NCI-H524 treated with DMSO at 0.1 percent for 48 hours (cell line): ENCODE results near the gene HMGA1.
"Not testable (repeated sequence)": the region's sequence is repeated elsewhere in the genome, so short reads cannot be mapped to it uniquely, and the experiment has no call there.

Experiments
- DNase-seq: peaks from one replicate; lab custom pipeline; 2025; lab: John Stamatoyannopoulos, UW

Gene HMGA1

DNA sequence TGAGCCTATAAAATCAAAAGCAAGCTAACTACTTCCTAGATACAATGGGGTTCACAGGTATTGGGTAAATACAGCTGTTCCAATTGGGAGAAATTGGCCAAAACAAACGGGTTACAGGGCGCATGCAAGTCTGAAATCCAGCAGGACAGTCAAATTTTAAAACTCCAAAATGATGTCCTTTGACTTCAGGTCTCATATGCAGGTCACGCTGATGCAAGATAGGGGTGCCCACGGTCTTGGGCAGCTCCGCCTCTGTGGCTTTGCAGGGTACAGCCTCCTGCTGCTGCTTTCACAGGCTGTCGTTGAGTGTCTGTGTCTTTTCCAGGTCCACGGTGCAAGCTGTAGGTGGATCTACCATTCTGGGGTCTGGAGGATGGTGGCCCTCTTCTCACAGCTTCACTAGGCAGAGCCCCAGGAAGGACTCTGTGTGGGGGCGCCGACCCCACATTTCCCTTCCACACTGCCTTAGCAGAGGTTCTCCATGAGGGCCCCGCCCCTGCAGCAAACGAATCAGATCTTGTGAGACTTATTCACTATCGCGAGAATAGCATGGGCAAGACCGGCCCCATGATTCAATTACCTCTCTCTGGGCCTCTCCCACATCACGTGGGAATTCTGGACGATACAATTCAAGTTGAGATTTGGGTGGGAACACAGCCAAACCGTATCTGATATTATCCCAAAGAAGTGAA, 24.0 kb downstream of the HMGA1 start:
- no peak for DNase-seq

GRCh38 chr6:34263484-34263883, 26.8 kb downstream of the HMGA1 start:
- DNase-seq, result not testable (repeated sequence)

DNA sequence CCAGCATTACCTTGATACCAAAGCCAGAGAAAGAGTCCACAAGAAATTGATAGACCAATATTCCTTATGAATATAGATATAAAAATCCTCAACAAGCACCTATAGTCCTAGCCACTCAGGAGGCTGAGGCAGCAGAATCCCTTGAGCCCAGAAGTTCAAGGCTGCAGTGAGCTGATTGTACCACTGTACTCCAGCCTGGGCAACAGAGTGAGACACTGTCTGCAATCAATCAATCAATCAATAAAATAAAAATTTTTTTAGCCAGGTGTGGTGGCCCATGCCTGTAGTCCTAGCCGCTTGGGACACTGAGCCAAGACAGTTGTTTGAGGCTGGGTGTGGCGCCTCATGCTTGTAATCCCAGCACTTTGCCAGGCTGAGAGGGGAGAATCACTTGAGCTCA, 31.1 kb downstream of the HMGA1 start:
- DNase-seq, result no peak

DNA sequence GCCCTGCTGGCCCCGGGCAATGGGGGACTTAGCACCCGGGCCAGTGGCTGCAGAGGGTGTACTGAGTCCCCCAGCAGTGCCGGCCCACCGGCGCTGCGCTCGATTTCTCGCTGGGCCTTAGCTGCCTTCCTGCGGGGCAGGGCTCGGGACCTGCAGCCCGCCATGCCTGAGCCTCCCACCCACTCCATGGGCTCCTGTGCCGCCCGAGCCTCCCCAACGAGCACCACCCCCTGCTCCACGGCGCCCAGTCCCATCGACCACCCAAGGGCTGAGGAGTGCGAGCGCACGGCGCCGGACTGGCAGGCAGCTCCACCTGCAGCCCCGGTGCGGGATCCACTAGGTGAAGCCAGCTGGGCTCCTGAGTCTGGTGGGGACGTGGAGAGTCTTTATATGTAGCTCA, 32.5 kb downstream of the HMGA1 start:
- DNase-seq, result not testable (repeated sequence)

DNA sequence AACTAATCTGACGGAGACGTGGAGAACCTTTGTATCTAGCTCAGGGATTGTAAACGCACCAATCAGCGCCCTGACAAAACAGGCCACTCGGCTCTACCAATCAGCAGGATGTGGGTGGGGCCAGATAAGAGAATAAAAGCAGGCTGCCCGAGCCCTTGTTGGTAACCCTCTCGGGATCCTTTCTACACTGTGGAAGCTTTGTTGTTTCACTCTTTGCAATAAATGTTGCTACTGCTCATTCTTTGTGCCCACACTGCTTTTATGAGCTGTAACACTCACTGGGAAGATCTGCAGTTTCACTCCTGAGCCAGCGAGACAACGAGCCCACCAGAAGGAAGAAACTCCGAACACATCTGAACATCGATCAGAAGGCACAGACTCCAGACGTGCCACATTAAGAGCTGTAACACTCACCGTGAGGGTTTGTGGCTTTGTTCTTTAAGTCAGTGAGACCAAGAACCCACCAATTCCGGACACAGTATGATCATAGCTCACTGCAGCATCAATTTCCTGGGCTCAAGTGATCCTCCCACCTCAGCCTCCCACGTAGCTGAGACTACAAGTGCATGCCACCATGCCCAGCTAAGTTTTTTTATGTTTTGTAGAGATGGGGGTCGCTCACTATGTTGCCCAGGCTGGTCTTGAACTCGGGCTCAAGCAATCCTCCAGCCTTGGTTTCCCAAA, 33.1 kb downstream of the HMGA1 start:
- not testable (repeated sequence) for DNase-seq

GRCh38 chr6:34272013-34272926, 35.6 kb downstream of the HMGA1 start:
- no peak for DNase-seq

DNA sequence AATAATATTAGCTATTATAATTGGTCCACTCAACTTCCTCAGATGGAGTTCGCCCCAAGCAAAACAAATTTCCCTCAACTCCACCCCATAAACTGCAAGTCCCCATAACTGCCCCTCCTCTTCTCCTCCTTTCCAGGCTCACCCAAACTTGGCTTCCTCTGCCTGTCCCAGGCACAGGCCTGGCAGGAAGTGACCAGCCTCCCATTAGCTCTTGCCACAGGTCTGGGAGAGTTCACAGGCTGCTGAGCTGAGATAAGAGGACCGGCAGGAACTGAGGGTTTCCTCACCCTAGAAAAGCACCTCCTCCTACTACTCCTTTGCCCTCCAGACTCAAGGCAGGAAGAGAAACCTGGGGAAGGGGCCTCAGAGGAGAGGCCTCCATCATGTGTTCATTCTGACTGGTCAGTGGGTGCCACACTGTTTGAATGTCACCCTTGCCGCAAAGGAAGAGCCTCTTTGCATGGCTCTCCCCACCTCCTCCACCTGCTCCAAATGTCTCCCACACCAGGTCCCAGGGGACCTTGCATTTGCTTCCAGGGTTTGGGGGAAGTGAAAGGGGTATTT, 36.7 kb downstream of the HMGA1 start:
- DNase-seq, result no peak

GRCh38 chr6:34274129-34274528, 37.5 kb downstream of the HMGA1 start:
- DNase-seq, result no peak

DNA sequence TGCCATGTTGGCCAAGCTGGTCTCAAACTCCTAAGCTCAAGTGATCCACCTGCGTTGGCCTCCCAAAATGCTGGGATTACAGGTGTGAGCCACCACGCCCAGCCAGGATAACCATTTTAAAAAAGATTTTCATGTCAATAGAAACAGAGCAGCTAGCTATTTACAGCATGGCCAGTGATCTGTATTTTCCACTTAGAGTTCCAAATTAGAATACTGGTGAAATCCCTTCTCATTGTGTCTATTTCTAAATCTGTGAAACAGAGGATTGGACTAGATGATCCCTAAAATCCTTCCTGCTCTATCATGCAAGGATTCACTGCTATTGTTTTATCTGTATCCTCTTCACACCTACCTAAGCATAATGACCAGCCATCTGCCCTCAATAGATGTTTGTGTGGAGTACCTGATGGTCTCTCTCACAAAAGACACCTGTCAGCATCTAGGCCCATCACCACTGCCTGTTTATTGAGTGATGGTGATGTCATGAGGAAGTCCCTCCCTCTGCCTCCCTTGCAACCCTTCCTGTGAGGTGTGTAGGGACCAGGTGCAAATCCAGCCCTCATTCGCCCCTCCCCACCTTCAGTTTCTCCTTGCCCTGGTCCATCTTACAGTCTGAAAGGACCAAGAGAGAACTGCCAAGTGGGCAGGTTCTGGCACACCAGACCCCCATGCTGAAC, 38.6 kb downstream of the HMGA1 start:
- DNase-seq, result peak; percentile 3

- no peak for DNase-seq
Observed at GRCh38 chr6:34276191-34276590, 39.5 kb downstream of the HMGA1 start.

GRCh38 chr6:34276881-34277762, 40.4 kb downstream of the HMGA1 start:
- peak; percentile 42 for DNase-seq

DNA sequence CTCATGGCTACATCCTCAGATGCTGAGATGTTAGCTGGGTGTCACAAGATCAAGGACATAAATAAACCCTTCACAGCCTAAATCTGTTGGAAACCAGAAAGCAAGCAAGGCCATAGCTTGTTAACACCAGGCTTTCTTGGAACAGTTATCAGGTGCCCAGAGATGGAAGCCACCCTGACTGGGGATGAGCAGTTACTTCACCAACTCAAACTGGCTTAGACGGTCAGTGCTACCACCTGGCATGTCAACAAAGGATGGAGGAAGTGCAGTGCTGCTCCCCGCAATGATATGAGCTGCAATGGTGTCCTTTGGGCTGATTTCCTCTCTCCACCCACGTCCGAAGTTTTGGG, 41.1 kb downstream of the HMGA1 start:
- DNase-seq, result no peak

DNA sequence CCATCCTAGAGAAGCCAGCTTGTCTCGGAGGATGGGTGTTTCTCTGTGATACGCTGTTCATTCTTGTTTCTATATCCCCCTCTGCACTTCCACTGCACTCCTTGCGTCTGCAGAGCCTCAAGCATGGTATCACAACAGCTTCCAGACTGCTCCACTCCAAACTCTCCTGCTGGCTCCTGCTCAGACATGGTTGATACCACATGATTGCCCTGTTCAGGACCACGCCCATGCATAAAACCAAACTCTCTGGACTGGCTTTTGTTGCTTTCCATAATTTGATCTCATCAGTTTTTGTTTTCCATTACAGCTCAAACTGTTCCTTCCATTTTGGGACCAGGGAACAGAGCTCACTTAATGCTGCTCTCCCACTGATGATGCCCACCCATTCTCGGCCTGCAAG, 42.2 kb downstream of the HMGA1 start:
- DNase-seq, result no peak

- DNase-seq, result no peak
Observed at GRCh38 chr6:34280216-34280615, 43.5 kb downstream of the HMGA1 start.

DNA sequence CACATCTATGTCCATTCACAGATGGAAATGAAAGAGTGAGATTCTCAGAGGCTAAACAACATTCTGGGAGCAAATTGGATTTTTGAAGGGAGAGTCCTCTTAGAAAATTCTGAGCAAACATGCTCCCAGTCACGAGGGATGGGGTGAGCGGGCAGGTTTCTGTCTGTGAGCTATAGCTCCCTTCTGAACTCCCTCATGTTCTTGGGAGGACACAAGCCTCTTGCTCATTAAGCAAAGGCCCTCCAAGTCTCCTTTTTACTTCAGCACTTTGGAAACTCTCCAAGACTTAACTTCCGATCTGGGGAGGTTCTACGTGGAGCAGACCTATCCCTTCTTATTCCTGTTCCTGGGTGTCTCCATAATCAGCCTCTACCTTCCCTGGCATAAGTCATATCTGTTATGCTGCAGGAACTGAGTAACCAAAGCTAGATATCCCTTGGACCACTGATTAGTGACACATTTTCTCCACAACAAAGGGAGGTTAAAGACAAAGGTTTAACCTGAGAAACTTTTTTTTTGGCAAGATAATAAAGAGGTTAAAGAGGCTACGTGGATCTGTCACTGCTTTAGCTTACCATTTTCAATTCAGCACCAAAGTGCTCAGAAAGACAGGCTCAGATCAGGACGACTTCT, 45.1 kb downstream of the HMGA1 start:
- DNase-seq, result no peak

GRCh38 chr6:34284563-34285447, 48.1 kb downstream of the HMGA1 start:
- peak; percentile 73 for DNase-seq

DNA sequence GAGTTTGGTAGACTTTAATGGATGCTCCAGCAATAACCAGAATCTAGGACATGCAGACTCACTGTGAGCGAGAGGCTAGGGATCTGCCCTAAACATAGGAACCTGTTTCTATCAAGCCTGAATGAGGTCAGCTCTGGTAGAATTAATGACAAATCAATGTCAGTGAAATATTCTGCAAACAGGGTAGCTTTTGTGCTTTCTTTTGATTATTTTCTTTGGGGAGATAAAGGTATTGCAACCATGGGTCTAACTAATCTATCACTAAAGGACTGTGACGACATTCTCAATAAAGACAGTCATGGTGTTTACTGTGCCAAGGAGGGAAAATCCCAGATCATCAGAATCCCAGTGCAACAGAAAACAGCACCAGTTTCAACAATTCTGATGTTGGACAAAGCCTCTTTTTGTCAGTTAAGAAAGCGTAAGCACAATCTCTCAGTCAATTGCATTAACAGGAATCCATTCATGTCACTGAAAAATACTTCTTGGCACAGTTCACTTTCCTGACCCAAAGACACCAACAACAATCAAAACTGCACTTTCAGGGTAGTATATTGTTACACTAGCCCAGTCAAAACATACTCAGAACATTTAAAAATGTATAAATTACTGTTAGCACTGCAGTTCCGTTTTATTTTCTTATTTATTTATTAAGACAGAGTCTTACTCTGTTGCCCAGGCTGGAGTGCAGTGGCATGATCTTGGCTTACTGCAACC, 48.9 kb downstream of the HMGA1 start:
- DNase-seq, result no peak

DNA sequence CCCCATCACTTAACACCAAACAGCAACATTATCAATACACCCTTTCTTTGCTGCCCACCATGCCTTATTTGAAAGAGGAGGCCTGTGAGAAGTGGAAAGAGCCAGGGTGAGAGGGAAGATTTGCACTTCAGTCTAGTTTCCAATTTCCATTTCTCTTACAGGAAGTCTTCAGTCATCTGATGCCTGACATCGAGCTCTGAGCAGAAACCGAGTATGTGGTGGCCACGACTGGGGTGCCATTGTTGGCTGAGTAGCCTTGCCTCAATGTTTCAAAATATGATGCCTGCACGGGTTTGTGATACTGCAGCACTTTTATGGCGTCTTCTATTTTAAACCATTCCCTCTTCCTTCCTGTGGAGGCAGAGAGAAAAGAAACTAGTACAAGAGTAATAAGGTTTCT, 51.9 kb downstream of the HMGA1 start:
- DNase-seq, result no peak

GRCh38 chr6:34289137-34289536, 52.5 kb downstream of the HMGA1 start:
- no peak for DNase-seq
